OCI-LY7 (cell line): ENCODE results near the gene ASB8.

ENCODE experiments used
- EZH2phosphoT487 ChIP-seq: fragments of 200-600 bp; sonication (generic); IDR thresholded peaks from 2 replicates; pipeline ENCODE4 v1.6.1; 2018; ENCODE audit warnings: low read depth, borderline replicate concordance, mild to moderate bottlenecking, mixed run types, antibody characterized with exemption, low read length, moderate library complexity, mixed read lengths
- TF ChIP-seq, protein P1 (sequence below): fragments of 200-600 bp; sonication (generic); conservative IDR thresholded peaks from 2 replicates; pipeline ENCODE4 v1.5.1; 2014; ENCODE audit warnings: mild to moderate bottlenecking, antibody characterized with exemption, low read length, moderate library complexity, mixed read lengths

DNA sequence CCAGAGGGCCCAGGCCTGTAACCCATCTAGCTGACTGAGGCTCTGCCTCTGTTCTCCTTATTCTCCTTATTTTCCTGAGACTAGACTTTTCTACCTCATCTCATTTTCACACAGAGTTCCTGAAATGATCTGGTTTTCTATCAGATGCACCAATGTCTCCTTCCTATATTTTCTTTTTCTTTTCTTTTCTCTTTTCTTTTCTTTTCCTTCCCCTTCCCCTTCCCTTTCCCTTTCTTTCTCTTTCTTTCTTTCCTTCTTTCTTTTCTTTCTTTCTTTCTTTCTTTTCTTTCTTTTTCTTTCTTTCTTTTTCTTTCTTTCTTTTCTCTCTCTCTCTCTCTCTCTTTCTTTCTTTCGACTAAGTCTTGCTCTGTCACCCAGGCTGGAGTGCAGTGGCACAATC lies 23.1 kb upstream of the ASB8 start:
- TF ChIP-seq, protein P1, sequence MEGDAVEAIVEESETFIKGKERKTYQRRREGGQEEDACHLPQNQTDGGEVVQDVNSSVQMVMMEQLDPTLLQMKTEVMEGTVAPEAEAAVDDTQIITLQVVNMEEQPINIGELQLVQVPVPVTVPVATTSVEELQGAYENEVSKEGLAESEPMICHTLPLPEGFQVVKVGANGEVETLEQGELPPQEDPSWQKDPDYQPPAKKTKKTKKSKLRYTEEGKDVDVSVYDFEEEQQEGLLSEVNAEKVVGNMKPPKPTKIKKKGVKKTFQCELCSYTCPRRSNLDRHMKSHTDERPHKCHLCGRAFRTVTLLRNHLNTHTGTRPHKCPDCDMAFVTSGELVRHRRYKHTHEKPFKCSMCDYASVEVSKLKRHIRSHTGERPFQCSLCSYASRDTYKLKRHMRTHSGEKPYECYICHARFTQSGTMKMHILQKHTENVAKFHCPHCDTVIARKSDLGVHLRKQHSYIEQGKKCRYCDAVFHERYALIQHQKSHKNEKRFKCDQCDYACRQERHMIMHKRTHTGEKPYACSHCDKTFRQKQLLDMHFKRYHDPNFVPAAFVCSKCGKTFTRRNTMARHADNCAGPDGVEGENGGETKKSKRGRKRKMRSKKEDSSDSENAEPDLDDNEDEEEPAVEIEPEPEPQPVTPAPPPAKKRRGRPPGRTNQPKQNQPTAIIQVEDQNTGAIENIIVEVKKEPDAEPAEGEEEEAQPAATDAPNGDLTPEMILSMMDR = no peak
- TF ChIP-seq EZH2phosphoT487 = no peak
